Peyer's patch (tissue), 4 donors: ENCODE results near the gene NEURL2. TPM values are rescaled to one million over a fixed set of nuclear protein-coding genes. Genes with fewer than 3 reads are reported as not detected.
A peak's percentile ranks its signal among the peaks of the same experiment; 100 is the strongest.

ENCODE experiments used
- DNase-seq, 3 donors: peaks; one replicate each; pipeline ENCODE4 v3.0.0-alpha.2; 2017 to 2019
- H3K27ac ChIP-seq, 4 donors: fragments of 200-600 bp; sonication (generic); one replicate each; pipeline ENCODE4 v1.5.1; 2016 to 2019
- H3K27me3 ChIP-seq, 2 donors: fragments of 200-600 bp; sonication (generic); one replicate each; pipeline ENCODE4 v1.5.1; 2019
- H3K36me3 ChIP-seq, 3 donors: fragments of 200-600 bp; sonication (generic); one replicate each; pipeline ENCODE4 v1.5.1; 2016 to 2019
- H3K4me1 ChIP-seq, 4 donors: fragments of 200-600 bp; sonication (generic); one replicate each; pipeline ENCODE4 v1.5.1; 2016 to 2019
- H3K4me3 ChIP-seq, 4 donors: fragments of 200-600 bp; sonication (generic); 1 replicate in 3 of 4; 2 replicates in 1 of 4; pipeline ENCODE4 v1.5.1; 2016 to 2019; ENCODE audit warnings: mild to moderate bottlenecking in 1 of 4
- H3K9me3 ChIP-seq, 4 donors: fragments of 200-600 bp; sonication (generic); one replicate each; pipeline ENCODE4 v1.5.1; 2016 to 2019; ENCODE audit warnings: mild to moderate bottlenecking in 1 of 4
- POLR2A ChIP-seq, 2 donors: fragments of 450-650 bp; IDR thresholded peaks; one replicate each; pipeline ENCODE4 v1.5.1; 2017; ENCODE audit warnings: antibody characterized with exemption in 2 of 2, mild to moderate bottlenecking in 2 of 2, moderate library complexity in 2 of 2
- total RNA-seq, 4 donors: library from RNA; depleted of rRNA; stranded (reverse); fragments of >200 nt; gene quantifications; one replicate each; pipeline ENCODE4 v1.1.0, GENCODE V29; 2016
- TF ChIP-seq, protein P1 (sequence below), 6 experiments: fragments of 450-650 bp in 4 of 6; fragments of 200-600 bp in 2 of 6; sonication (generic) in 1 of 6; IDR thresholded peaks; one replicate each; pipeline ENCODE4 v1.5.1; 2017 to 2019; ENCODE audit warnings: antibody characterized with exemption in 6 of 6, mild to moderate bottlenecking in 3 of 6, moderate library complexity in 1 of 6

NEURL2 gene
- total RNA-seq, 4 donors from 2014 or later = 3.3 to 27.6 (median 23.9) TPM

DNA sequence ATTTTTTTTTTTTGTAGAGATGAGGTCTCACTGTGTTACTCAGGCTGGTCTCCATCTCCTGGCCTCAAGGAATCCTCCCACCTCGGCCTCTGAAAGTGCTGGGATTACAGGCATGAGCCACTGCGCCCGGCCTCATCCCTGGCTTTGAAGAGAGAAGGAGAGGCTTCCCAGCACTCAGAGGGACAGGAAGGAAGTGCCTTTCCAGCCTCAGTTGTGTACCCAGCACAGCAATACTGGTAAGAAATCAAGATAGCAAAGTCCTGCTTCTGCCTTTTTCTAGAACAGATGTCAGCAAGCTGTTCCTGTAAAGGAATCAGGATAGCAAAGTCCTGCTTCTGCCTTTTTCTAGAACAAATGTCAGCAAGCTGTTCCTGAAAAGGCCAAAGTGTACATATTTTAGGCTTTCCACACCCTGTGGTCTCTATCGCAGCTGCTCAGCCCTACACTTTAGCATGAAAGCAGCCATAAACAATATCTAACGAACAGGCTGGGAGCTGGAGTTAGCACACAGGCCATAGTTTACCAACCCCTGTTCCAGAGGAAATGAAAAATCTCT lies 27.3 kb upstream of the NEURL2 start:
- Histone ChIP-seq H3K36me3 (no peaks in the 10 kb centered on the region), H3K4me1 (peaks cover 0 to 36% (median 0%) of the 10 kb centered on the region in 4 donors), H3K9me3 (no peaks in the 10 kb centered on the region), H3K27ac (peak overlapping the region; percentile 28 to 70 (median 60)), H3K27me3 (no peaks in the 10 kb centered on the region), H3K4me3 (no peak overlapping the region)
- DNase-seq = no peak
- TF ChIP-seq, protein P1, sequence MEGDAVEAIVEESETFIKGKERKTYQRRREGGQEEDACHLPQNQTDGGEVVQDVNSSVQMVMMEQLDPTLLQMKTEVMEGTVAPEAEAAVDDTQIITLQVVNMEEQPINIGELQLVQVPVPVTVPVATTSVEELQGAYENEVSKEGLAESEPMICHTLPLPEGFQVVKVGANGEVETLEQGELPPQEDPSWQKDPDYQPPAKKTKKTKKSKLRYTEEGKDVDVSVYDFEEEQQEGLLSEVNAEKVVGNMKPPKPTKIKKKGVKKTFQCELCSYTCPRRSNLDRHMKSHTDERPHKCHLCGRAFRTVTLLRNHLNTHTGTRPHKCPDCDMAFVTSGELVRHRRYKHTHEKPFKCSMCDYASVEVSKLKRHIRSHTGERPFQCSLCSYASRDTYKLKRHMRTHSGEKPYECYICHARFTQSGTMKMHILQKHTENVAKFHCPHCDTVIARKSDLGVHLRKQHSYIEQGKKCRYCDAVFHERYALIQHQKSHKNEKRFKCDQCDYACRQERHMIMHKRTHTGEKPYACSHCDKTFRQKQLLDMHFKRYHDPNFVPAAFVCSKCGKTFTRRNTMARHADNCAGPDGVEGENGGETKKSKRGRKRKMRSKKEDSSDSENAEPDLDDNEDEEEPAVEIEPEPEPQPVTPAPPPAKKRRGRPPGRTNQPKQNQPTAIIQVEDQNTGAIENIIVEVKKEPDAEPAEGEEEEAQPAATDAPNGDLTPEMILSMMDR (IDR thresholded peaks at IDR 0.05) = no peak
- TF ChIP-seq POLR2A (IDR thresholded peaks at IDR 0.05) = no peak

DNA sequence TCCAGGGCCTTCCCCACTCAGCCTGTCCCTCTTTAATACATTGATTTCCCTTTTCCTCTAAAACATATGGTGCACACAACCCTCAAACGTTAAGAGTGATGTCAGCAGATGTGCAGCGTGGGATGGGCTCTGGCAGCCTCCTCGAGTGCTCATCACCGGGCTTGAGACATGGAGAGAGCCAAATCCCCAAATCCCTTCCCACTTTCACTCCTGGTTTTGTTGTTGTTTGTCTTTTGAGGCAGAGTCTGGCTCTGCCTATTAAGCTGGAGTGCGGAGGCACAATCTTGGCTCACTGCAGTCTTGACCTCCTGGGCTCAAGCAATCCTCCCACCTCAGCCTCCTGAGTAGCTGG lies 26.8 kb upstream of the NEURL2 start:
- Histone ChIP-seq H3K4me3 (no peak overlapping the region), H3K9me3 (no peaks in the 10 kb centered on the region), H3K4me1 (peaks cover 0 to 38% (median 0%) of the 10 kb centered on the region in 4 donors), H3K36me3 (no peaks in the 10 kb centered on the region), H3K27me3 (no peaks in the 10 kb centered on the region), H3K27ac (peak overlapping the region in 3 of 4 donors; percentile 59 to 70 (median 61))
- TF ChIP-seq POLR2A (IDR thresholded peaks at IDR 0.05) = no peak
- TF ChIP-seq, protein P1 (IDR thresholded peaks at IDR 0.05) = no peak
- no peak for DNase-seq

DNA sequence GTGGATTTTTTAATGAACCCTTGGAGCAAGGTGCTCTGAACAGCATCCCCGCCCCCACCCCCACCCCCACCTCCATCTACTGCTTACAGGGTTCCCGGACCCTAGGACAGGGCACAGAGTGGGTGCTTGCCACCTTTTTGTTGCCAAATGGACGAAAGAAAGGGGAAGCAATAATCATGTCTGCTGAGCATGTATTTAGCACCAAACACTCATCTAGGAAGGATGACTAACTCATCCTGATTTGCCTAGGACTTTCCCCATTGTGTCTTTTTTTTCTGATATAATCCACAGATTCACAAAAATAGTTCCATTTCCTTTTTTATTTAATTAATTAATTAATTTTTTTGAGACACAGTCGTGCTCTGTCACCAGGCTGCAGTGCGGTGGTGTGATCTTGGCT lies 22.1 kb upstream of the NEURL2 start:
- H3K4me1 ChIP-seq = peaks cover 0 to 26% (median 13%) of the 10 kb centered on the region in 4 donors
- no peak for TF ChIP-seq POLR2A (IDR thresholded peaks at IDR 0.05)
- TF ChIP-seq, protein P1 (IDR thresholded peaks at IDR 0.05) = no peak
- no peak overlapping the region for H3K27ac ChIP-seq
- no peak for DNase-seq
- H3K9me3 ChIP-seq = no peaks in the 10 kb centered on the region
- no peak overlapping the region for H3K4me3 ChIP-seq
- no peaks in the 10 kb centered on the region for H3K36me3 ChIP-seq
- no peaks in the 10 kb centered on the region for H3K27me3 ChIP-seq

DNA sequence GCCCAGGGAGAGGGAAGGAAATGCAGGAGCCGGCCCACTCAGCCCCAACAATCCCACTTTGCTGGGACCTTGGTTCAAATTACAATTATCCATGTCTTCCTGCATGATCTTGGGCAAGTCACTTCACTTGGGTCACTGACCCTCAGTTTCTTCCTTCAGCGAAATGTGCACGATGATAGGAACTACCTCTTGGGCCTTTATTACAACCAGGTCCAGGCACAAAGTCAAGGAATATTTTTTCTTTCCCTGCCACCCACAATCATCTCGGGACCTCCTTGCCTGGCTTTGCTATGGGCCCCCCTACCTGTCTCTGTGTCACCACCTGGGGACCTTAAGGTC lies 21.3 kb upstream of the NEURL2 start:
- peak overlapping the region in 3 of 4 donors; percentile 67 to 81 (median 80) for H3K27ac ChIP-seq
- H3K4me3 ChIP-seq = peak overlapping the region; percentile 38 to 56 (median 48)
- H3K4me1 ChIP-seq = peaks cover 0 to 20% (median 13%) of the 10 kb centered on the region in 4 donors
- no peak for DNase-seq
- no peaks in the 10 kb centered on the region for H3K27me3 ChIP-seq
- no peaks in the 10 kb centered on the region for H3K36me3 ChIP-seq
- TF ChIP-seq, protein P1 (IDR thresholded peaks at IDR 0.05) = no peak
- TF ChIP-seq POLR2A (IDR thresholded peaks at IDR 0.05) = no peak
- H3K9me3 ChIP-seq = no peaks in the 10 kb centered on the region

DNA sequence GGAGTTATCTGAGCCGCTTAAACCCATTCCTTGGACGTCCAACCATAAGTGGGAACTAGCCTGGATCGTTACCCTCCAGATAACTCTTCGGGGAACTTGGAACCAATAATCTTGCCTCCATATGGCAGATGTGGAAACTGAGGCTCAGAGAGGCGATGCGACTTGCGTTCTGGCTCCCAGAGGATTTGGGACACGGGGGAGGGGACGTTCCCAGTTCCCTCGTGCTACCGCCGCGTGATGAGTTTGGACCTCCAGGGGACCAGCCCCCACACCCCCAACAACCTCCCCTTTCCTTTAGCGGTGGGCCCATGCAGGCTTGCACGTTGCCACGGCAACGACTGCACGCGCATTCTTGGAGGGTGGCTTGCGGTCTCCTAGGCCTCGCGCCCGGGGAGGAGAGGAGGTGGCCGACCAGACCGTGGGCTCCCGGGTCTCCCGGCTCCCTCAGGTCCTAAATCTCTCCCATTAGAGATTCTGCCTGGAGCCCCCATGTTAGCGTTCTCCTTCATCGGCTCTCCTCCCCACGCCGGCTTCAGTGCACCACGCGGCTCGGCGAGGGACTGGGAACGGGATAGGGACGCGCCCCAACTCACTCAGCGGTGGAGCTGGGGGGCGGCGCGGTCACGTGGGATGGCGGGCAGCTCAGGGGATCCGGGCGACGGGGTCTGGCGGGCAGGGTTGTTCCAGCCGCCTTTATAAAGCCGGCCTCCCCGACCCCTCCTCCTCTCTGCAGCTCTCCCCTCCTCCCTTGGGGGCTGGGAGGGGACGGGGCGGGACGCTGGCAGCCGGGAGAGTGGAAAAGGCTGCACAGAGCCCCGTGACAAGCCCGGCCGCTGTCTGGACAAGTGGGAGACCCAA lies 20.7 kb upstream of the NEURL2 start, which contains the start of gene PLTP:
TSS of gene PLTP (minus strand) at position 670 of the 858 bp plus-strand sequence. CDS start 703 bp downstream, outside the sequence.
- H3K4me1 ChIP-seq = peaks cover 0 to 20% (median 13%) of the 10 kb centered on the region in 4 donors
- H3K9me3 ChIP-seq = no peaks in the 10 kb centered on the region
- peak within 1 kb of the TSS; percentile 38 to 56 (median 48) for H3K4me3 ChIP-seq
- no peaks in the 10 kb centered on the region for H3K36me3 ChIP-seq
- peak within 1 kb of the TSS; percentile 60 to 81 (median 74) for H3K27ac ChIP-seq
- peak; percentile 33 to 47 for TF ChIP-seq POLR2A (IDR thresholded peaks at IDR 0.05)
- TF ChIP-seq, protein P1 (IDR thresholded peaks at IDR 0.05) = no peak
- DNase-seq = peak; percentile 54 to 71 (median 60)
- no peaks in the 10 kb centered on the region for H3K27me3 ChIP-seq
